ENCODE results near the gene BRINP1. TPM values are rescaled to one million over a fixed set of nuclear protein-coding genes. Genes with fewer than 3 reads are reported as not detected.

Gene BRINP1
- total RNA-seq, 1 experiment from 2014 or later: 14.0 TPM

GRCh38 chr9:119218293-119218692, 150.9 kb downstream of the BRINP1 start:
- Histone ChIP-seq H2BK120ac (ENCODE audit: low read depth, low read length, poor library complexity, severe bottlenecking) (no peak overlapping the region), H3K4ac (ENCODE audit: low read depth, low read length) (no peak overlapping the region), H2BK12ac (ENCODE audit: insufficient read length, low read depth, low read length) (no peak overlapping the region), H3K79me1 (ENCODE audit: insufficient read depth, low read depth, low read length, poor library complexity, severe bottlenecking) (no peaks in the 10 kb centered on the region), H4K20me1 (ENCODE audit: control insufficient read depth, insufficient read depth, insufficient read length) (no peaks in the 10 kb centered on the region), H2BK5ac (ENCODE audit: insufficient read length, low read length) (no peak overlapping the region), H3K27me3 (ENCODE audit: insufficient read depth, low read length) (no peaks in the 10 kb centered on the region), H3K4me1 (ENCODE audit: insufficient read depth, low read length) (no peaks in the 10 kb centered on the region), H4K5ac (ENCODE audit: insufficient read length, low read depth, low read length) (no peak overlapping the region), H3K56ac (ENCODE audit: insufficient read length, low read depth, low read length) (no peak overlapping the region), H3K4me2 (ENCODE audit: insufficient read depth, insufficient read length, low read length) (no peak overlapping the region), H3K23me2 (ENCODE audit: insufficient read length, low read depth, low read length, poor library complexity, severe bottlenecking) (no peaks in the 10 kb centered on the region), H3K14ac (ENCODE audit: insufficient read depth, low read length) (no peak overlapping the region), H3K79me2 (ENCODE audit: insufficient read depth, low read length) (0 out of 2 replicates have a peak, but pooled peaks cover 1% of the 10 kb centered on the region), H3K27ac (ENCODE audit: insufficient read length, low read depth, low read length) (no peak overlapping the region), H3K9ac (ENCODE audit: extremely low read depth, insufficient read length, low read length) (no peak overlapping the region), H3K23ac (ENCODE audit: insufficient read length, low read depth, low read length) (no peak overlapping the region), H2BK15ac (ENCODE audit: low read depth, low read length) (no peak overlapping the region), H3K18ac (ENCODE audit: insufficient read length, low read depth, low read length) (no peak overlapping the region), H2AK5ac (ENCODE audit: insufficient read length, low read length) (no peak overlapping the region), H3K9me3 (ENCODE audit: control insufficient read depth, low read depth, low read length) (no peaks in the 10 kb centered on the region), H4K8ac (replicated peaks; ENCODE audit: insufficient read length, low read depth, low read length) (no peak overlapping the region), H4K91ac (ENCODE audit: insufficient read length, low read depth, low read length) (no peak overlapping the region), H2AFZ (ENCODE audit: low read length) (no peak overlapping the region), H3T11ph (ENCODE audit: low read length) (no peak overlapping the region), H2BK20ac (ENCODE audit: low read depth, low read length, poor library complexity, severe bottlenecking) (no peak overlapping the region)
- TF ChIP-seq, protein P1, sequence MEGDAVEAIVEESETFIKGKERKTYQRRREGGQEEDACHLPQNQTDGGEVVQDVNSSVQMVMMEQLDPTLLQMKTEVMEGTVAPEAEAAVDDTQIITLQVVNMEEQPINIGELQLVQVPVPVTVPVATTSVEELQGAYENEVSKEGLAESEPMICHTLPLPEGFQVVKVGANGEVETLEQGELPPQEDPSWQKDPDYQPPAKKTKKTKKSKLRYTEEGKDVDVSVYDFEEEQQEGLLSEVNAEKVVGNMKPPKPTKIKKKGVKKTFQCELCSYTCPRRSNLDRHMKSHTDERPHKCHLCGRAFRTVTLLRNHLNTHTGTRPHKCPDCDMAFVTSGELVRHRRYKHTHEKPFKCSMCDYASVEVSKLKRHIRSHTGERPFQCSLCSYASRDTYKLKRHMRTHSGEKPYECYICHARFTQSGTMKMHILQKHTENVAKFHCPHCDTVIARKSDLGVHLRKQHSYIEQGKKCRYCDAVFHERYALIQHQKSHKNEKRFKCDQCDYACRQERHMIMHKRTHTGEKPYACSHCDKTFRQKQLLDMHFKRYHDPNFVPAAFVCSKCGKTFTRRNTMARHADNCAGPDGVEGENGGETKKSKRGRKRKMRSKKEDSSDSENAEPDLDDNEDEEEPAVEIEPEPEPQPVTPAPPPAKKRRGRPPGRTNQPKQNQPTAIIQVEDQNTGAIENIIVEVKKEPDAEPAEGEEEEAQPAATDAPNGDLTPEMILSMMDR (conservative IDR thresholded peaks at IDR 0.05): no peak
- WGBS (ENCODE audit: extremely low coverage, insufficient read length, low lambda C conversion rate): no CpG with 5 or more reads among the region's 7 CpGs
- H3K4me3 Mint-ChIP-seq: no peak overlapping the region
- no peaks in the 10 kb centered on the region; the same call in 1 of the 2 replicates for H3K27me3 Mint-ChIP-seq (ENCODE audit: low read depth)
- H3K27ac Mint-ChIP-seq: no peak overlapping the region
- no peaks in the 10 kb centered on the region for H3K9me3 Mint-ChIP-seq
- peaks cover 13 to 18% of the 10 kb centered on the region in 2 experiments for H3K4me1 Mint-ChIP-seq
- DNase-seq: no peak
- H3K36me3 Mint-ChIP-seq (ENCODE audit: insufficient read depth in 1 of 3, low read depth in 3 of 3): peaks cover 5 to 10% (median 8%) of the 10 kb centered on the region in 3 experiments

All from H9 (cell line).